ENCODE data around the gene BZW2.
A peak's percentile ranks its signal among the peaks of the same experiment; 100 is the strongest.

The BZW2 gene

GRCh38 chr7:16724344-16724743, 78.4 kb downstream of the BZW2 start:
- no peak for DNase-seq

GRCh38 chr7:16726189-16726588, 80.2 kb downstream of the BZW2 start:
- no peak for DNase-seq

DNA sequence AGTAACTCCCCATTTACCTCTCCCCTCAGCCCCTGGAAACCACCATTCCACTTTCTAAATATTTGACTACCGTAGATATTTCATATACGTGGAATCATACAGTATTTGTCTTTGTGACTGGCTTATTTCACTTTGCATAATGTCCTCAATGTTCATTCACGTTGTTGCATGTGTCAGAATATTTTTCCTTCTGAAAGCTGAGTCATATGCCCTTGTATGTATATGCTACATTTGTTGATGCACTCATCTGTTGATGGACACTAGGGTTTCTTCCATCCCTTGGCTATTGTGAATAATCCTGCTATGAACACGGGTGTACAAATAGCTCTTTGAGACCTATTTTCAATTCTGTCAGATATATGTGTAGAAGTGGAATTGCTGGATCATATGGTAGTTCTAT, 81.8 kb downstream of the BZW2 start:
- DNase-seq: no peak

DNA sequence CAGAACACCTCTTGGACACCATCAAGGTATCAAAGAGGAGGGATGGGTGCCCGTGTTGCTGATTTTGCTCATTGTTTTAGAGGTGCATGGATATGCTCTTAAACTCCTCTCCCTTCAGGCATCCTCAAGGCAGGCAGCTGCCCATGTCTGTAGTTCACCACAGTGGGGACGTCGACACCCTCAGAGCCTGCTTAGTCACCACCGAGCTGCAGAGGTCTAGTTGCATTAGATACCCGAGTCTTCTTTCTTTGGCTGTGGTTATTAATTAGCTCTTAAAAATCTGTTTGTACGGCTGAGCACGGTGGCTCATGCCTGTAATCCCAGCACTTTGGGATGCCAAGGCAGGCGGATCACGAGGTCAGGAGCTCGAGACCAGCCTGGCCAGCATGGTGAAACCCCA, 82.8 kb downstream of the BZW2 start:
- no peak for DNase-seq

- no peak for DNase-seq
Observed at GRCh38 chr7:16729541-16729940, 83.6 kb downstream of the BZW2 start.

GRCh38 chr7:16730937-16731336, 85.0 kb downstream of the BZW2 start:
- DNase-seq: no peak

DNA sequence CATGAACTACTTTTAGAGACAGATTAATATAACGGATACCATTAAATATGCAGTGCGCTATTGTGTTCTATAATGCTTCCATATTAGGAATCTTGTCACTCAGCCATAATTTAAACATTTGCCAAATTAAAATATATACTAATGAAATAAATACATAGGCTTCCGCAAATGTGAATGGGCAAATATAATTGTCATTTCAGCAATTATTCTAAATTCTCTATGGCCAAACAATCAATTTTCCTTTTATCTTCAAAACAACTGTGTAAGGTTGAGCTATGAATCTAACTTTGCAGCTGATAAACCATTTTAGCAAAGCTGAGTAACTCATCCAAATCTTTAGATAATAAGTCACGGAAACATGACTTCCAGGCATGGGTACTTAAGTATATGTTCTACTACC, 86.8 kb downstream of the BZW2 start:
- DNase-seq: no peak

DNA sequence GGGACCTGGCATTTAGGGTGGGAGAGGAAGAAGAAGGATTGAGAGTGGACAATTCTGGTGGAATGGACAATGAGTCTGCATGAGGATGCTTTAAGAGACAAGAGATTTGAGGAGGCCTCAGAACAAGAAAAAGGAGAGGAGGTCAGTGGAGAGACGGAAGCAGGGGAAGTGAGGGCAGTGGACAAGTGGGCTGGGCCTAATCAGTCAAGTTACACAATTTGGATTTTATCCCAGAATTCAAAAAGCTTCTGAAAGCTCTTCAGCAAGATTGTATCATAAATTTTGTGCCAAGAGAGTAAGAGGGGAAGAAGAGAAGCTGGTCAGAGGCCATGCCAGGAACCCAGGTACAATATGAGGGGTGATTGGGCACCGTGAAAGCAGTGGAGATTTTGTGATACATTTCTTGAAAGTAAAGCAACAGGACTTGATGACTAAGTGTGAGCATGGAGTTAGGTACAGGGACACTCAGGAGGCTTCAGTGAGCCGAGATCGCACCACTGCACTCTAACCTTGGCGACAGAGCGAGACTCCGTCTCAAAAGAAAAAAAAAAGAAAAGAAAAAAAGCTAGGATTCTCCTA, 88.3 kb downstream of the BZW2 start:
- no peak for DNase-seq

DNA sequence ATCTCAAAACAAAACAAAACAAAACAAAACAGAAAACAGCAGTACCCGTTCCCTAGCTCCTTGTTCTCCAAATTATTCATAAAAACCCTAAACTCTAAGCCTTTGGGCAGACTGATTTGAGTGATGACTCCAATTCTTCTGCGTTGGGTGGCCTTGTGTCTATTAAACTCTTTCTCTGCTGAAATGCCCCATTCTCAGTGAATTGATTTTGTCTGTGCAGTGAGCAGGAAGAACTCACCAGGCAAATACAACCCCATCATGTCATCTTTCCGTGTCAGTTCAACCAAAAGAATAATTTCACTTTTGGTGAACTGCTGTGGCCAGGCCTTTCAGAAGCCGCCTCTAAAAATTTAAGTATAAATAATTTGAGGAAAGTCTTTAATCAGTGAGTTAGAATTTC, 89.0 kb downstream of the BZW2 start:
- DNase-seq: no peak

DNA sequence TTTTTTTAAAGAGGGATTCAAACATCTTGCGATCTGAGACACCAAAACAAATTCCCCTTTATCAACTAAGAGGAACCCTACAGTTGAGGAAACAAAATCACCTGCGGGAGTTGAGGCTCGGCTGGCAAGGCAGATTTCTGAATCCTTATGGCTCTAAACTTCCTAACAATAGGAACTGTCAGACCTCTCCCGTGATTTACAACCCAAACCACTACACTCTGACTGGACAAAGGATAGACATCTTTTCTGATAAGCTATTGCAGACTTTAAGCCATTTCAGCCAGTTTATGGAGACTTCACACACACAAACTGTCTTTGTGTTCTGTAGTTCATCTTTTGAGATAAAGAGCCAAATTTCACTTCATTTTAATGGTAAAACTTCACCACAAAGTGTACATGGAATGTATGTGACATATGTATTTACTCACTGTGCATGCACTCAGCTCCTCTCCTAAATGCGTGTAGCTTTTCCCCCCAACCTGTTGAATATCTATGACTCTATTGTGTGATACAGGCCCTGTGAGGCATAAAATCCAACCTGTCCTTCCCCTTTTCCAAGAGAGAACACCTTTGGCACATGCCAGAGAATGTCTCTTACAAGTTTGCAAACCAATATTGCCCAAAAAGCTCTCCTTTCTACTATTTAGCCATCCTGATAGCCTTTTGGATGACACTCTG, 92.2 kb downstream of the BZW2 start:
- DNase-seq: no peak

DNA sequence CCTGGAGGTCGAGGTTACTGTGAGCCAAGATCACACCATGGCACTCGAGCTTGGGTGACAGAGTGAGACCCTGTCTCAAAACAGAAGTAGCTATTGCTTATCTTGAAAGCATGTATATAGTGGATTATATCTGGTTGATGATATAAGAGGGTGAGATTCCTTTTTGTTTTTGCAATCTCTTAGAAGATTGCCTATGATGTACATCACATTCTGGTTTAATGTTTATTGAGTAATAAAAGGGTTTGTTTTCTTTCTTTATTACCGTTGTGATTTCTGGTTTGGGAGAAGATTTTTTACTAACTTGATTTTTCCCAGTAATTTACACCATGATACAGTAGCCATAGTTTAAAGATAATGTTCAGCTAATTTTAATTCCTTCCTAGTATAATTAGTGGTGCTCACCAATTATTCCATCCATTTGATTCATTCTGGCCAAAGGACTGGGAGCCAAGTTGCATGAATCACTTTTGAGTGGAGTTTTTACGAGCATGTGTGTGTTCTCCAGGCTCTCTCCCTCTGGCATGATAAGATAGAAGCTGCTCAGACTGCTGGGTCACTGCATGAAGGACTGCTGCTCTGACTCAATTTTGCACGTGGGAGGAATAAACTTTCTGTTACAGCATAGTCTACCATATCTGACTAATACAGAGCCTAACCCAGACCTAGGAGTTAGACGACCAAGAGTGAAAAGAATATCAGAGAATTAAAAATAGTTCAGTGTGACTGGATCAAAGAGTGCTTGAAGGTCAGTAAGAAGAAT, 94.1 kb downstream of the BZW2 start:
- no peak for DNase-seq

- DNase-seq: no peak
Observed at GRCh38 chr7:16740623-16740953, 94.6 kb downstream of the BZW2 start.

DNA sequence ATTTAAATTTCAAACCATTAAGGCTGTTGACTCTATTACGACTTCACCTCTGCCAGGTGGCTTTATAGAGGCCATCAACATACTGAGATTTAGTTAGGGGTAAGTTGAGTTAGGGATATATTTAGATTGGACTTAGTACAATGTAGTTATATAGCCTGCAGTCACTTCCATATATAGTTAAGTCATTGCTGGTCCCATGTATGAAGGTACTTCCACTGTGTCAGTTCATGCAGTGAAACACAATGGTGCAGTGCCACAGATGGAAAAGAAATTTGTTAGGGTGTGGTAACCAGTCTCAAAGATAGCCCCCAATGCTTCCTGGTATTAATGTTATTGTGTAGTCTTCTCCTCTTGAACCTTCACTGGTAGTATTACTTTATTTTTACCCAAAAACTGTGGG, 95.0 kb downstream of the BZW2 start:
- DNase-seq: no peak

- no peak for DNase-seq
Observed at GRCh38 chr7:16741676-16742075, 95.7 kb downstream of the BZW2 start.

GRCh38 chr7:16742547-16742946, 96.6 kb downstream of the BZW2 start:
- DNase-seq: no peak

DNA sequence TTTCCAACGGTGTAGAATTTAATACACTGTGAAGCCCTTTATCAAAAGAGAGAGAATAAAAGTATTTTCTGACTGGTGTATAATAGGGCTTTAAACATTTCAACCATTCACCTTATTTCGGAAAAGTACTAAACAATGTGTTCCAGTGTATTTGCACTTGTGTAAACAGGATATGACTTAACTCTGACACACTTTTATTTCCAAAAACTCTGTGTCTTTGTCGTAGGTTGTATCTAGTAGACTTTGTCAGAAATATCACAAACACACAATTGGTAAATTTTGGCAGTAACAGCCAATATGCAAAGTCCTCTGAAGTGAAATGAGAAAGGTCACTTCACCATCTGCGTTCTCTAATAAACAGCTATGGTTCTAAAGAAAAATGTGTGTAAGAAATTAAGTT, 97.3 kb downstream of the BZW2 start:
- DNase-seq: no peak

DNA sequence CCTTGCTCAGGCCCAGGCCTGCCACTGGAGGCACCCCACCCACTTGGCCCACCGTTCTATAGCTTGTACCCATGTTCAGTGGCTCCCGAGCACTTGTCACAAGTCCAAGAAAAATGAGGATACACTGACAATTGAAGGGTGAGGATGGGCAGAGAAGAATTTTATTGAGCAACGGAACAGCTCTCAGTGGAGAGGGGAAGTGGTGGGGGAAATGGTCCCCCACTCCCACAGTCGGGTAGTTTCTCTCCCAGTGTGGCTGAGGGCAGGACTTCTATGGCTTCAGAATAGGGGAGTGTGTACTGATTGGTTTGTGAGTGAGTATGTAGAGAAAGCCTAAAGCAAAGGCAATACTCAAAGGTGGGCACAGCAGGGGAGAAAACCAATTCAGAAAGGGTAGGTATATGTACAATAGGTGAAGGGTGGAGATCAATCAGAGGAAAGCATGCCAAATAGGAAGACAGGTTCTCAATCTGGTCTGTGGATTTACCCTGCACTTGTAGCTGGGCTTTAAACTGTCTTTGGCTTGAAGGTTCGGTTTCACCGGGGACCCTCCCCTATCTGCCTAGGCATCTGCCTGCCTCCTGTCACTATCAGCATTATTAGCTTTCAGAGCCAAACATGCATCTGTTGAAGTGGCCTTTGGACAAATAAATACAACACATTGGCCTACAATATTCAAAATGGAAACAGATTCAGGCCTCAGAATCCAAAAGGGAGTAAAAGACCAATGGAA, 98.7 kb downstream of the BZW2 start:
- DNase-seq: no peak

DNA sequence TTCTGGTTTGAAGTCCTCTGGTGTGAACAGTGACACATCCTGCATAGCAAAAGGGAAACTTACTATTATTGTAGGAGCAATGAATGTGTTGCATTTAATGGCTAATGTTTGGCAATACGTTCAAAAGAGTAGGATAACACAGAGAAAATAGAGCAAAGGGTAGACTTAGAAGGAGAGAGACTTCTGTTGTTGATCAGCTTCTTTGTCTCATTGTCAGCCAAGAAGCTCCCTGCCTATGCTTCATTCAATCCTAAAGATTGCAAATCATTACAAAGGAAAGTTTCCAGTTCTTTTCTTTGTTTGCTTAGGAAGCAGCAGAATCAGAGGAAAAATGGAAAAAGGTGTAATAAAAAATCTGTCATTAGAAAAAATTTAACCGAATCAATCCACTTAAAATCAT, 99.7 kb downstream of the BZW2 start:
- DNase-seq: no peak

GRCh38 chr7:16747102-16747501, 101.1 kb downstream of the BZW2 start:
- no peak for DNase-seq

DNA sequence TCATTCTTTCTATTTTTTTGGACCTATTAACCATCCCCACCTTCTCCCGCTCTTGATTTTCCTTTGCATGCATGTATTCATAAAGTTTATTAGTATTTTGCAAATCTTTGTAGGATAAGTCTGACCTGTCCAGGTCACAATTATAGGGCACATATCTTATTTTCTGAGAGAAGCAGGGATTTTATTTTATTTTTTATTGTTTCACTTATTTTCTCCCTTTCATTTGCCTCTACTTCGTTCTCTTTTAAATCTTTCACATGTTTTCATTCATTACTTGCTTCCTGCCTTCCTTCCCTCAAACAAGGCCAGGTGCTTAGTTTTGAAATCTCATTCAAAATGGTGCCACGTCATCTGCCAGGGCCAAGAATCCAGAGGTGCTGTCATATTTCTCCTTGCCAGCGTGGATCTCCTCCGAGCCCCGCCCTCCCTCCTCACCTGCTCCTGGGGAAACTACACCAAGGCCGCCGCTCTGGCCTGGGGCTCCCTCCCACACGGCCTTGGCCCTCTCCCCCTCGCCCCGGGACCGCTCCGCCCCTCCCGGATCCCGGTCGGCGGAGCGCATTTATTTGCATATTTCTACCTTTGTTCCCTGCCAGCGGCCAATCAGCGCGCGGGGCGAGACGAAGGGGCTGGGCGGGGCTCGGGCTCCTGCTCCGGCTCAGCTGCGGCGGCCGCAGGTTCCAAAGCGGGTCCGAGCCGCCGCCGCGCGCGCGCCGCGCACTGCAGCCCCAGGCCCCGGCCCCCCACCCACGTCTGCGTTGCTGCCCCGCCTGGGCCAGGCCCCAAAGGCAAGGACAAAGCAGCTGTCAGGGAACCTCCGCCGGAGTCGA, 107.3 kb downstream of the BZW2 start, which contains the start of gene TSPAN13:
TSS of gene TSPAN13 (plus strand) at position 654 of the 830 bp plus-strand sequence. CDS start 213 bp downstream, outside the sequence.
- peak; percentile 80 for DNase-seq

GRCh38 chr7:16753932-16754855, 108.2 kb downstream of the BZW2 start:
- peak; percentile 56 for DNase-seq

Data from left hindlimb (tissue), 1 donor.